Neural cell (in vitro differentiated cells): Measurements from ENCODE around the gene RFNG. TPM values are rescaled to one million over a fixed set of nuclear protein-coding genes. Genes with fewer than 3 reads are reported as not detected.

ENCODE experiments used
- H2AFZ ChIP-seq: fragments of 200-600, 300-800 bp; sonication (generic), shearing (Covaris generic); 2 replicates; pipeline ENCODE4 v1.6.0; 2014; ENCODE audit warnings: low read depth, mild to moderate bottlenecking, antibody characterized with exemption, low read length, moderate library complexity
- H3F3A ChIP-seq: fragments of 200-600 bp; shearing (Covaris generic); 2 replicates; pipeline ENCODE4 v1.6.1; 2016; ENCODE audit warnings: mild to moderate bottlenecking, moderate library complexity, mixed read lengths, antibody characterized with exemption, low read length; ENCODE audit not compliant: insufficient read depth, poor library complexity, severe bottlenecking
- H3K27ac ChIP-seq: fragments of 200-600, 300-800 bp; sonication (generic), shearing (Covaris generic); 2 replicates; pipeline ENCODE4 v1.5.1; 2014; ENCODE audit warnings: mild to moderate bottlenecking, low read length, moderate library complexity
- H3K27me3 ChIP-seq: fragments of 300-800, 200-600 bp; sonication (generic), shearing (Covaris generic); 2 replicates; pipeline ENCODE4 v1.6.0; 2014; ENCODE audit warnings: mild to moderate bottlenecking, low read depth, low read length, moderate library complexity; ENCODE audit not compliant: insufficient read depth
- H3K36me3 ChIP-seq: fragments of 300-800, 200-600 bp; sonication (generic), shearing (Covaris generic); 2 replicates; pipeline ENCODE4 v1.5.1; 2014; ENCODE audit warnings: mild to moderate bottlenecking, antibody characterized with exemption, low read length, moderate library complexity; ENCODE audit not compliant: insufficient read depth
- H3K4me2 ChIP-seq: fragments of 300-800, 200-600 bp; sonication (generic), shearing (Covaris generic); 2 replicates; pipeline ENCODE4 v1.6.0; 2014; ENCODE audit warnings: mild to moderate bottlenecking, low read length
- H3K4me3 ChIP-seq: fragments of 300-800, 200-600 bp; sonication (generic), shearing (Covaris generic); 2 replicates; pipeline ENCODE4 v1.5.1; 2014; ENCODE audit warnings: mild to moderate bottlenecking, low read length, moderate library complexity
- H3K79me2 ChIP-seq: fragments of 200-600 bp; shearing (Covaris generic); replicated peaks from 2 replicates; pipeline ENCODE4 v1.6.0; 2014; ENCODE audit warnings: mild to moderate bottlenecking, low read length, moderate library complexity; ENCODE audit not compliant: insufficient read depth
- H3K9ac ChIP-seq: fragments of 300-800, 200-600 bp; sonication (generic), shearing (Covaris generic); 2 replicates; pipeline ENCODE4 v1.6.1; 2016; ENCODE audit warnings: mild to moderate bottlenecking, low read length, mixed read lengths
- H3K9me2 ChIP-seq: fragments of 200-600 bp; shearing (Covaris generic); 2 replicates; pipeline ENCODE4 v1.6.1; 2016; ENCODE audit warnings: mild to moderate bottlenecking, low read length, mixed read lengths; ENCODE audit not compliant: insufficient read depth
- H3K9me3 ChIP-seq: fragments of 200-600, 300-800 bp; sonication (generic), shearing (Covaris generic); 2 replicates; pipeline ENCODE4 v1.6.1; 2016; ENCODE audit warnings: mild to moderate bottlenecking, mixed run types, low read length, moderate library complexity, mixed read lengths
- H4K20me1 ChIP-seq: fragments of 200-600 bp; shearing (Covaris generic); 2 replicates; pipeline ENCODE4 v1.6.1; 2016; ENCODE audit warnings: mild to moderate bottlenecking, mixed run types; ENCODE audit not compliant: insufficient read depth
- EP300 ChIP-seq: fragments of 450-650 bp; conservative IDR thresholded peaks from 2 replicates; pipeline ENCODE4 v1.6.1; 2014; ENCODE audit warnings: antibody characterized with exemption, mild to moderate bottlenecking, moderate library complexity; ENCODE audit not compliant: poor library complexity, severe bottlenecking
- MXI1 ChIP-seq: fragments of 450-650 bp; conservative IDR thresholded peaks from 2 replicates; pipeline ENCODE4 v1.6.1; 2014; ENCODE audit warnings: antibody characterized with exemption, mild to moderate bottlenecking; ENCODE audit not compliant: poor library complexity, severe bottlenecking
- POLR2AphosphoS5 ChIP-seq: IDR thresholded peaks from 2 replicates; pipeline ENCODE4 v1.6.1; 2012
- RAD21 ChIP-seq: fragments of 450-650 bp; conservative IDR thresholded peaks from 2 replicates; pipeline ENCODE4 v1.6.1; 2014; ENCODE audit warnings: antibody characterized with exemption, mild to moderate bottlenecking, moderate library complexity
- SMC3 ChIP-seq: fragments of 450-650 bp; conservative IDR thresholded peaks from 2 replicates; pipeline ENCODE4 v1.6.1; 2014; ENCODE audit warnings: antibody characterized with exemption, mild to moderate bottlenecking, moderate library complexity; ENCODE audit not compliant: poor library complexity
- TAF1 ChIP-seq: IDR thresholded peaks from 2 replicates; pipeline ENCODE4 v1.6.1; 2012; ENCODE audit warnings: low read depth
- polyA plus RNA-seq: library from polyadenylated mRNA; depleted of rRNA; stranded (reverse); fragments of >200 nt; gene quantifications from 2 replicates; pipeline ENCODE4 v1.2.3, GENCODE V29; 2014
- TF ChIP-seq, protein P1 (sequence below): fragments of 450-650 bp; IDR thresholded peaks from 2 replicates; pipeline ENCODE4 v1.5.1; 2014; ENCODE audit warnings: antibody characterized with exemption, mild to moderate bottlenecking, moderate library complexity; ENCODE audit not compliant: poor library complexity, severe bottlenecking

RFNG gene
- polyA plus RNA-seq, 1 donor from 2014 or later, result 176 TPM

DNA sequence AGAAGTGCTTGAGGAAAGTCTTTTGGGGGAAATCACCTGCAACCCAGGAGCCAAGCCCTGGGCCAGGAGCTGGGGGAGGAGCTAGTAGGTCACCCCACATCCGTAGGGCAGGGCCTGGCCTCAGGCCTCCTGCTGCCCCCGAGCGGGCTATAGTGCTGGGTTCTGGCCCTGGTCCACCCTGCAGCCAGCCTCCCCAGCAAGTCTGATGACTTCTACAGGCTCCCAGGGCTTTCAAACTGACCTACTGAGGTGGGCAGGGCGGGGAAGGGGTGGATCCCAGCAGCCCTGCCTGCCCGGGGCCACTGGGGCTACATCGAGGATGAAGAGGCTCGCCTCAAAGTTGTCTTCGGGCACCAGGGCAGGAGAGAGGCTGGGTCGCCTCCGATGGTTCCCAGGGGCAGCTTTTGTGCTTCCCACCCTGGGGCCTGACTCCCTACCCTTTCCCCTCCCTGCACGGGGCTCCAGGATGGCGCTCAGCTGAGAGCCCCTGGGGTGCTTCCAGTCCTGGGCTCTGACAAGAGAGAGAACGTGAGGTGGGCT lies 33.9 kb downstream of the RFNG start:
- Histone ChIP-seq H3K27me3 (no peaks in the 10 kb centered on the region), H3K36me3 (no peaks in the 10 kb centered on the region), H3K9me2 (no peaks in the 10 kb centered on the region), H3K4me2 (no peak overlapping the region), H3K4me3 (no peak overlapping the region), H3K9me3 (no peaks in the 10 kb centered on the region), H2AFZ (no peak overlapping the region), H3K79me2 (peaks cover 11% of the 10 kb centered on the region), H3K9ac (no peak overlapping the region), H3F3A (no peaks in the 10 kb centered on the region), H4K20me1 (no peaks in the 10 kb centered on the region), H3K27ac (no peak overlapping the region)
- TF ChIP-seq EP300 (no peak), SMC3 (no peak), RAD21 (no peak), TAF1 (no peak)
- TF ChIP-seq, protein P1, sequence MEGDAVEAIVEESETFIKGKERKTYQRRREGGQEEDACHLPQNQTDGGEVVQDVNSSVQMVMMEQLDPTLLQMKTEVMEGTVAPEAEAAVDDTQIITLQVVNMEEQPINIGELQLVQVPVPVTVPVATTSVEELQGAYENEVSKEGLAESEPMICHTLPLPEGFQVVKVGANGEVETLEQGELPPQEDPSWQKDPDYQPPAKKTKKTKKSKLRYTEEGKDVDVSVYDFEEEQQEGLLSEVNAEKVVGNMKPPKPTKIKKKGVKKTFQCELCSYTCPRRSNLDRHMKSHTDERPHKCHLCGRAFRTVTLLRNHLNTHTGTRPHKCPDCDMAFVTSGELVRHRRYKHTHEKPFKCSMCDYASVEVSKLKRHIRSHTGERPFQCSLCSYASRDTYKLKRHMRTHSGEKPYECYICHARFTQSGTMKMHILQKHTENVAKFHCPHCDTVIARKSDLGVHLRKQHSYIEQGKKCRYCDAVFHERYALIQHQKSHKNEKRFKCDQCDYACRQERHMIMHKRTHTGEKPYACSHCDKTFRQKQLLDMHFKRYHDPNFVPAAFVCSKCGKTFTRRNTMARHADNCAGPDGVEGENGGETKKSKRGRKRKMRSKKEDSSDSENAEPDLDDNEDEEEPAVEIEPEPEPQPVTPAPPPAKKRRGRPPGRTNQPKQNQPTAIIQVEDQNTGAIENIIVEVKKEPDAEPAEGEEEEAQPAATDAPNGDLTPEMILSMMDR, result no peak

DNA sequence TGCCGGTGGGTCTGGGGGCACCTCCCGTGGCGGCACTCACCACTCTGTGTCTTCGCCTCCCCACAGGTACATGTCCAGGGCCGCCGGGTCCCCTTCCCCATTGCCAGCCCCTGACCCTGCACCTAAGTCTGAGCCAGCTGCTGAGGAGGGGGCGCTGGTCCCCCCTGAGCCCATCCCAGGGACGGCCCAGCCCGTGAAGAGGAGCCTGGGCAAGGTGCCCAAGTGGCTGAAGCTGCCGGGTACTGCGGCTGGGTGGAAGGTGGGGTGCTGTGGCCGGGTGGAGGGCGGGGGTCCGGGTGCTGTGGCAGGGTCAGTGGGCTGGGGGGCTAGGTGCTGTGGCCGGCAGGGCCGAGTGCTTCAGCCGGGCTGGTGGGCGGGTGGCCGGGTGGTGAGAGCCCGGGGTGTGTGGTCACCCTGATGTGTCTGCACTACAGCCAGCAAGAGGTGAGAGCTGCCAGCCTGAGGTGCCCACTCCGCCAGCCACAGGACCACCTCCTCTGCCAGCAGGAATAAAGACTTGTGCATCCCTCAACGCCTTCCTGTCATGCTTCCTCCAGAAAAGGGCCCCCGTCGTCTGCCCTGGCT lies 34.6 kb downstream of the RFNG start:
- Histone ChIP-seq H3K4me2 (no peak overlapping the region), H3K9ac (no peak overlapping the region), H3K27me3 (no peaks in the 10 kb centered on the region), H2AFZ (no peak overlapping the region), H4K20me1 (no peaks in the 10 kb centered on the region), H3K27ac (no peak overlapping the region), H3K9me2 (no peaks in the 10 kb centered on the region), H3K36me3 (no peaks in the 10 kb centered on the region), H3F3A (no peaks in the 10 kb centered on the region), H3K4me3 (no peak overlapping the region), H3K9me3 (no peaks in the 10 kb centered on the region), H3K79me2 (peaks cover 8% of the 10 kb centered on the region)
- TF ChIP-seq RAD21 (no peak), POLR2AphosphoS5 (no peak)

DNA sequence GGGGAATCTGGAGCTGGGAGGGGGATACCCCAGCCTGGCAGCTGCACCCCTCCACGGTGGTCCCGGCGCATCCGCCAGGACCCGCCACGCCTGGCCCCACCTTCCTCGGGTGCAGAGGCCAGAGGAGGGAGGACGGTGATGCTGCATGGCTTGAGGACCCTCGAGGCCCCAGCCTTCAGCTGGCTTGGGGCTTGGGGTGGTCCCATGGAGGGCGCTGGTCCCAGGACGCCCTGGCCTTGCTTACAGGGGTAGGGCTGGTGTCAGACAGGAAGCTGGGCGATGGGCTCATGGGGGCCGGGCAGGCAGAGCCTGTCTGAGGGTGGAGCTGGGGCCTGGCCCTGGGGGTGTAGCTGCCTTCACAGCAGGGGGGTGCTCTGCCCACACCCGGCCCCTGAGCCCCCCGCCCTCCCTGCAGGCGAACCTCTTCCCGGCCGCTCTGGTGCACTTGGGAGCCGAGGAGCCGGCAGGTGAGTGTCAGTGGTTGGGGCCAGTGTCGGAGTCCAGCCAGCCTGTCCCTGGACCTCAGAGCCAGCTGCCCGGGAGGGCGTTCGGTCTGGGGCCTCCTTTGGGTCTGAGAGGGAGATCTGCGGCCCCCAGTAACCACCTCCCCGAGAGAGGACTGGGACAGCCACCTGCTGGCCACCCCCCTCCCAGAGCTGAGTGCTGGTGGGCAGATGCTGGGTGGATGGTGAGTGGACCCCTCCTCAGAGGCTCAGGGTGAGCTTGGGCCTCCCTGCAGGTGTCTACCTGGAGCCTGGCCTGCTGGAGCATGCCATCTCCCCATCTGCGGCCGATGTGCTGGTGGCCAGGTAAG lies 35.3 kb downstream of the RFNG start:
- Histone ChIP-seq H4K20me1 (no peaks in the 10 kb centered on the region), H3K27me3 (no peaks in the 10 kb centered on the region), H3K4me3 (no peak overlapping the region), H3K4me2 (no peak overlapping the region), H3K9me2 (no peaks in the 10 kb centered on the region), H3K27ac (no peak overlapping the region), H3K9me3 (no peaks in the 10 kb centered on the region), H3K79me2 (peaks cover under 1% of the 10 kb centered on the region), H3K9ac (no peak overlapping the region), H3F3A (no peaks in the 10 kb centered on the region), H2AFZ (no peak overlapping the region), H3K36me3 (no peaks in the 10 kb centered on the region)
- TF ChIP-seq SMC3, result no peak
- no peak for TF ChIP-seq TAF1
- no peak for TF ChIP-seq MXI1
